H1 (cell line): ENCODE measurements around the gene CEP57.

Experiments
- CBX5 ChIP-seq: fragments of 300-800, 300-1000 bp; sonication (generic); IDR thresholded peaks from 2 replicates; pipeline ENCODE4 v1.7.1; 2016; ENCODE audit warnings: antibody characterized with exemption, low read length, low read depth
- CHD2 ChIP-seq: IDR thresholded peaks from 2 replicates; pipeline ENCODE4 v1.6.1; 2012; ENCODE audit warnings: low read length, improper control_type of control experiment
- CTCF ChIP-seq, 3 experiments: IDR thresholded peaks; 1 replicate in 2 of 3; 2 replicates in 1 of 3; pipeline versions ENCODE4 v1.5.1 to v1.6.1; 2011; ENCODE audit warnings: low read length in 3 of 3, mild to moderate bottlenecking in 3 of 3, inconsistent platforms in 2 of 3, low read depth in 1 of 3, moderate library complexity in 1 of 3; ENCODE audit not compliant: insufficient read depth in 1 of 3; ENCODE audit errors: control extremely low read depth in 1 of 3
- GABPA ChIP-seq: IDR thresholded peaks from 2 replicates; pipeline ENCODE4 v1.6.1; 2011; ENCODE audit warnings: mild to moderate bottlenecking, low read length, moderate library complexity, borderline replicate concordance; ENCODE audit not compliant: insufficient read depth
- NANOG ChIP-seq: IDR thresholded peaks from 2 replicates; pipeline ENCODE4 v1.6.1; 2011; ENCODE audit warnings: low read length, low read depth, mild to moderate bottlenecking, inconsistent platforms; ENCODE audit not compliant: insufficient read depth, poor library complexity, severe bottlenecking
- POLR2A ChIP-seq, 2 experiments: IDR thresholded peaks; 1 replicate in 1 of 2; 2 replicates in 1 of 2; pipeline ENCODE4 v1.6.1; 2011; ENCODE audit warnings: low read depth in 2 of 2, low read length in 2 of 2, mild to moderate bottlenecking in 2 of 2; ENCODE audit errors: control extremely low read depth in 1 of 2
- SP1 ChIP-seq: IDR thresholded peaks from 2 replicates; pipeline ENCODE4 v1.6.1; 2011; ENCODE audit warnings: low read depth, low read length

- no peak for TF ChIP-seq GABPA
- no peak for TF ChIP-seq CTCF (IDR thresholded peaks at IDR 0.05; ENCODE audit: control extremely low read depth in 1 of 3, insufficient read depth in 1 of 3, low read depth in 1 of 3, low read length in 3 of 3)
- TF ChIP-seq SP1 = no peak
- TF ChIP-seq NANOG = no peak
- TF ChIP-seq CBX5 = no peak
- no peak for TF ChIP-seq POLR2A (IDR thresholded peaks at IDR 0.05; ENCODE audit: control extremely low read depth in 1 of 2, low read depth in 2 of 2, low read length in 2 of 2)
- TF ChIP-seq CHD2 = no peak
These were observed 31.3 kb downstream of the CEP57 start for GRCh38 chr11:95821640-95822039.
